C4-2B (cell line): ENCODE measurements around the gene GLMP.
"Not testable (repeated sequence)": the region's sequence is repeated elsewhere in the genome, so short reads cannot be mapped to it uniquely, and the experiment has no call there.

Experiments
- ZFX ChIP-seq: fragments of 450-650 bp; IDR thresholded peaks from 2 replicates; pipeline ENCODE4 v1.6.1; 2017
- TF ChIP-seq, protein P1 (sequence below): fragments of 450-650 bp; conservative IDR thresholded peaks from 2 replicates; pipeline ENCODE4 v1.5.1; 2017; ENCODE audit warnings: mild to moderate bottlenecking

- TF ChIP-seq, protein P1, sequence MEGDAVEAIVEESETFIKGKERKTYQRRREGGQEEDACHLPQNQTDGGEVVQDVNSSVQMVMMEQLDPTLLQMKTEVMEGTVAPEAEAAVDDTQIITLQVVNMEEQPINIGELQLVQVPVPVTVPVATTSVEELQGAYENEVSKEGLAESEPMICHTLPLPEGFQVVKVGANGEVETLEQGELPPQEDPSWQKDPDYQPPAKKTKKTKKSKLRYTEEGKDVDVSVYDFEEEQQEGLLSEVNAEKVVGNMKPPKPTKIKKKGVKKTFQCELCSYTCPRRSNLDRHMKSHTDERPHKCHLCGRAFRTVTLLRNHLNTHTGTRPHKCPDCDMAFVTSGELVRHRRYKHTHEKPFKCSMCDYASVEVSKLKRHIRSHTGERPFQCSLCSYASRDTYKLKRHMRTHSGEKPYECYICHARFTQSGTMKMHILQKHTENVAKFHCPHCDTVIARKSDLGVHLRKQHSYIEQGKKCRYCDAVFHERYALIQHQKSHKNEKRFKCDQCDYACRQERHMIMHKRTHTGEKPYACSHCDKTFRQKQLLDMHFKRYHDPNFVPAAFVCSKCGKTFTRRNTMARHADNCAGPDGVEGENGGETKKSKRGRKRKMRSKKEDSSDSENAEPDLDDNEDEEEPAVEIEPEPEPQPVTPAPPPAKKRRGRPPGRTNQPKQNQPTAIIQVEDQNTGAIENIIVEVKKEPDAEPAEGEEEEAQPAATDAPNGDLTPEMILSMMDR = not testable (repeated sequence)
- TF ChIP-seq ZFX = not testable (repeated sequence)
These were observed 27.7 kb upstream of the GLMP start for GRCh38 chr1:156323179-156323578.
